ENCODE data around the gene PRKAR2B.
"Not testable (repeated sequence)": the region's sequence is repeated elsewhere in the genome, so short reads cannot be mapped to it uniquely, and the experiment has no call there.

Gene PRKAR2B

DNA sequence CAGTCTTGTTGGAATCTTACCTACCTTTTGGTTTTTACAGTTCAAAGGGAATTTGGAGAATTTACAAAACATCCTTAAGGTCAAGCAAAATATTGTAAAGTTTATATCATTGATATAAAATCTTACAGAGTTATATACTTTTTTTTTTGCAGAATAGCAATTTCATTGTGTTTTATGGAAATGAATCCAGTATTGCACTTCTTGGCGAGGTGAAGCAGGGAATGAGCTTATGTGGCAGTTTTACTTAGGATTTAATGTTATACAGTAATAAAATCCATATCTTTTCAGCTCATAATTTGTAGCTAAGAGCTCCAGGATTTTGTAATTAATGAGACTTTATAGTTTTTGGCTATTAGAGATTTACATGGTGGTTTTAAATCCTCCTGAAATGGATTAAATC is 5.0 kb downstream of the PRKAR2B start:
- no peak for DNase-seq

- no peak for DNase-seq
Observed at GRCh38 chr7:107049971-107050532, 5.5 kb downstream of the PRKAR2B start.

- DNase-seq: no peak
Observed at GRCh38 chr7:107051376-107051775, 6.9 kb downstream of the PRKAR2B start.

DNA sequence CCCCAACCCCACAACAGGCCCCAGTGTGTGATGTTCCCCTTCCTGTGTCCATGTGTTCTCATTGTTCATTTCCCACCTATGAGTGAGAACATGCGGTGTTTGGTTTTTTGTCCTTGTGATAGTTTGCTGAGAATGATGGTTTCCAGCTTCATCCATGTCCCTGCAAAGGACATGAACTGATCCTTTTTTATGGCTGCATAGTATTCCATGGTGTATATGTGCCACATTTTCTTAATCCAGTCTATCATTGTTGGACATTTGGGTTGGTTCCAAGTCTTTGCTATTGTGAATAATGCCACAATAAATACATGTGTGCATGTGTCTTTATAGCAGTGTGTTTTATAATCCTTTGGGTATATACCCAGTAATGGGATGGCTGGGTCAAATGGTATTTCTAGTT is 10.5 kb downstream of the PRKAR2B start:
- not testable (repeated sequence) for DNase-seq

DNA sequence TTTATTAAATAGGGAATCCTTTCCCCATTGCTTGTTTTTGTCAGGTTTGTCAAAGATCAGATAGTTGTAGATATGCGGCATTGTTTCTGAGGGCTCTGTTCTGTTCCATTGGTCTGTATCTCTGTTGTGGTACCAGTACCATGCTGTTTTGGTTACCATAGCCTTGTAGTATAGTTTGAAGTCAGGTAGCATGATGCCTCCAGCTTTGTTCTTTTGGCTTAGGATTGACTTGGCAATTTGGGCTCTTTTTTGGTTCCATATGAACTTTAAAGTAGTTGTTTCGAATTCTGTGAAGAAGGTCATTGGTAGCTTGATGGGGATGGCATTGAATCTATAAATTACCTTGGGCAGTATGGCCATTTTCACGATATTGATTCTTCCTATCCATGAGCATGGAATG is 11.6 kb downstream of the PRKAR2B start:
- not testable (repeated sequence) for DNase-seq

GRCh38 chr7:107056728-107057473 is 12.4 kb downstream of the PRKAR2B start:
- no peak for DNase-seq

- no peak for DNase-seq
Observed at GRCh38 chr7:107057474-107057833, 12.9 kb downstream of the PRKAR2B start.

DNA sequence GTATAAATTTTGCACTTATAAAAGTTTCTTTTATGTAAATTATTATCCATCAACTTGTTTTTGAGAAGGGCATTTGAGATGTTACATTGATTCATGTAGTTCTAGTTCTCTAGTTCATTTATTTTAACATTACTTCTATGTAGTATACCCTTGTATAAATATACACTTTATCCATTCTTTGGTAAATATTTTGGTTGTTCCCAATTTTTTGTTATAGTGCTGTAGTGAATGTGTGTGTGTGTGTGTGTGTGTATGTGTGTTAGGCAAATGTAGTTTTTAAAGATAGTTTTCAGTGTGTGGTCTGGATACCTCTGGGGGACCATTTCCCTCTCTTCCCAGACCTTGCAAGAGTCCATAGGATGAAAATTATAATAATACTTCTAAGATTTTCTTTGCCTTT is 15.0 kb downstream of the PRKAR2B start:
- no peak for DNase-seq

GRCh38 chr7:107063245-107064120 is 19.0 kb downstream of the PRKAR2B start:
- no peak for DNase-seq

DNA sequence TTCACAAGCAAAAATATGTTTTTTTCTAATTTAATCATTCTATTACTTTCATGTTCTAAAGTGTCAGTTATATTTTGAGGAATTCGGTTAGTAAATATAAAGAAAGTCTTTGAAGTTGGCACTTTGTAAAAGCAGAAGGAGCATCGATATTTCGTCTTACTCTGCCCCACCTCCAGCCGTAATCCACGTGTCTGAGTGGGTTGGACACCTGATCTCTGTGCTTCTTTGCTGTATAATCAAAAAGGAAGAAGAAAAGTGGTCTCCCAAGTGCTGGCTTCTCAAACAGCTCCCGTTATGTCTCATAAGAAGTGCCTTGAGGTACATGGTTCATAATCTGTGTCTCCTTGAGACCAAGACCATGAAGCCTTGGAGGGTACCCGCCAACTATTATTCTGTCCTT is 19.8 kb downstream of the PRKAR2B start:
- no peak for DNase-seq

GRCh38 chr7:107065929-107066247 is 21.4 kb downstream of the PRKAR2B start:
- no peak for DNase-seq

GRCh38 chr7:107068156-107068555 is 23.7 kb downstream of the PRKAR2B start:
- no peak for DNase-seq

GRCh38 chr7:107069457-107069856 is 25.0 kb downstream of the PRKAR2B start:
- no peak for DNase-seq

- no peak for DNase-seq
Observed at GRCh38 chr7:107070710-107071109, 26.2 kb downstream of the PRKAR2B start.

DNA sequence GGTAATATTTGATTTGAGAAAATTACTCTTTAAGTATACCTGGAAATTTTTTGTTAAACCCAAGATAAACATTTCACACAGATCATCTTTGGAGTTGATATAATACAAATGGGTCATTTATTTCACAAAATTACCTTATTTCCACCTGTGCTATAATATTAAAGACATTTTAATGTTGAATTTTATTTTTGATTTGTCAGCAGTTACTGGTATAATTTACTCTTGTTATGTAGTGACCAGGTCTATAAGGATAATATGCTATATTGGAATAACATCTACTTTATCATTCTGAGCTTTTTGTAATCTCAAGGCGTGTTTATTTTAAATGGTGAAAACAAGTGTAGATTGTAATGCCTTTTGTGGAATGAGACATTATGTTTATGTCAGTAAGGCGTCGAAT is 26.6 kb downstream of the PRKAR2B start:
- DNase-seq: no peak

GRCh38 chr7:107072133-107072532 is 27.6 kb downstream of the PRKAR2B start:
- DNase-seq: no peak

DNA sequence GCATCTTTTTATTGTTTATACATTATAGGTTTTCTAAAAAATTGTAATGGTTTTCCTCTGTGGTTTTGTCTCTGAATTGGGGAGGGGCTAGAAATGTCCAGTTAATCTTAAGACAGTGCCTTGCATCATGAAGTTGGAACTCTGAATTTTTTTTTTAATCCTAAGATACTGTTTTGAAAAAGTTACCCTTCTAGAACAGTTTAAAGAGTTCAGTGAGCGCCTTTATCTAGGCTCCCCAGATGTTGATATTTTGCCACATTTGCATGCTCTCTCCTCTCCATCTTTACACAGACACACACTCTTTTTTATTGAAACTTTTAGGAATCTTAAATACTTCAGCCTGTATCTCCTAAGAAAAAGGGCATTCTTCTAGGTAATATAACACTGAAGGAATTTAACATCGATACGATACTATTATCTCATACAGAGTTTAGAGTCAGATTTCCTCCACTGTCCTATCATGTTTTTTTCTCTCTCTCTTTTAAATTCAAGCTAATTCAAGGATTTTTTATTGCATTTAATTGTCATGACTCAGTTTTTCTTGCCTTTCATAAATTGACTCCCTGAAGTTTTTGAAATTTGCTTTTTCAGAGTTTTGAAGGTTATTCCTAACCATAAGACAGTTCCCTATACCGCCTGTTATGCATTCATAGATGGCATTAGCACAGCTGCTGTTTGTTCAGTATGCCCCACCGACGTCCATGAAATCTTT is 31.5 kb downstream of the PRKAR2B start:
- DNase-seq: no peak

DNA sequence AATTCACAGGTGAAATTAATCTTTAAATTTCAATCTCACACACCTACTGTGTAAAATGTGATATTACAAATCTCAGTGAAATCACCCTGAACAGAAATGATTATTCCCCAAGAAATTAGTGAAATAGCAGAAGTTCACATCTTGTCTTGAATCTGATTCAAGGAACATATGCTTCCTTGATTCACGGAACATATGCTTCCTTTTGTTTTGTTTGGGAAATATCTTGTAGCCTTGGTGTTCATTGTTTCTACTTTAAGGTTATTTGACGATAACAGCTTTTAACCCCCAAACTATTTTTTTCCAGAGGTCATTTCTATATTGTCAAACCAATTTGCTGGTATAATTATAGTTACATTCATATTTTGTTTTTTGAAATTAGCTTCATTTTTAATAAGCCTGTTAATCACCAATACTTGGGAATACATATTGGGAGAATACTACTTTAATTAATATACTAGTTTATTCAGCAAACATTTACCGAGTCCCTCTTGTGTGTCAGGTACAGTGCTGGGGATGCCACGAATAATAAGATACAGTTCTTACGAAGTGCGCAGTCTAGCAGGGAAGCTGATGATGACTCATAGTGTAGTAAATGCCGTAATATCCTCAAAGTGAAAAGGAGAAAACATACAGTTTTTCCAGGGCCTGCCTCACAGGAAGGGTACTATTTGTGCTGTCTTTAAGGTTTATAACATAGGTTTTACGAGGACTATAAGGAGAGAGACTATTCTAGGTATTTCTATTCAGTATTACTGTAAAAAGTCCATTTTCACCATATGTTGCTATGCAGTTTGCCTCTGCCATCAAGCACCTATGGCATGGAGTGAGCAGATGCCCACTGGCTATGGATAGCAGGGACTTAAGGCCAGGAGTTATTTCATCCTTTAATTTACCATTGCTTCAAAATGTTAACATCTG is 32.5 kb downstream of the PRKAR2B start:
- DNase-seq: no peak

GRCh38 chr7:107077699-107078516 is 33.4 kb downstream of the PRKAR2B start:
- no peak for DNase-seq

GRCh38 chr7:107078517-107078966 is 34.0 kb downstream of the PRKAR2B start:
- DNase-seq: no peak

DNA sequence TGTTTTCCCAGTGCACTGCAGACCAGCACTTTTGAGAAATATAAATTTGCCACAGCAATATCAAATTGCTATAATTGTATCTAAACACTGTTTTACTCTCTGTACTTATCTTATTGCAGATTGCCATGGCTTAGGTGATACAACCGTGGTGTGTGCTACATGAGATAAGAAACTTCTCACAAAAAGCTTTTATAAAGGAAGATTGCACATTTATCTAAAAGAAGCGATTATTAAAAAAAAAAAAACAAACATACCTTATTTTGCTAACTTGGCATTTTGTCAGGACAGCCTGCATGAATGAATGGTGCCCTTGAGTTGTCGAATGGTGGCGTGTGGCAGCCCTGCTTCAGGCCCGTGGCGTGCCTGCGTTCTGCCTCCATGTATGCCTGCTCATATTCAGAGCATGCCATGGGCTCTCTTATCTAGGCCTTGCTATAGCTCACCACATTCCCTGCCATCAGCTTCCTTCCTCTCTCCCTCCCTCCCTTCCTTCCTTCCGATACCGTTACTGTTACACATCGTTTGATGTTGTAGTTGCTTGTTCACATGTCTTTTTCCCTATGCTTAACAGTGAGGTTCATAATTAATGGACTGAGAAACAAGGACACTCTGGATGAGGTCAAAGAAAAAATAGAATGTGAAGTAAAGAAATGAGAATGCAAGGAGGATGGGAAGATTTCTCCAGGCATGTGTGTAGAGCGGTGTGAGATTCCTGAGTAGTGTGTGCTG is 34.9 kb downstream of the PRKAR2B start:
- DNase-seq: no peak

Data from amniotic stem cell (primary cell).